Stimulated activated CD4-positive, alpha-beta T cell treated with anti-CD3 and anti-CD28 coated beads, Interleukin-4, amount 100 ng/mL, for 4 hours (primary cell): ENCODE results near the gene ABCA4.
"Not testable (repeated sequence)": the region's sequence is repeated elsewhere in the genome, so short reads cannot be mapped to it uniquely, and the experiment has no call there.

ENCODE experiments used
- DNase-seq, 2 experiments: peaks; one replicate each; pipeline ENCODE4 v3.0.0-alpha.2; 2020

ABCA4 gene

GRCh38 chr1:93969887-93970286 is 151.1 kb downstream of the ABCA4 start:
- no peak for DNase-seq

DNA sequence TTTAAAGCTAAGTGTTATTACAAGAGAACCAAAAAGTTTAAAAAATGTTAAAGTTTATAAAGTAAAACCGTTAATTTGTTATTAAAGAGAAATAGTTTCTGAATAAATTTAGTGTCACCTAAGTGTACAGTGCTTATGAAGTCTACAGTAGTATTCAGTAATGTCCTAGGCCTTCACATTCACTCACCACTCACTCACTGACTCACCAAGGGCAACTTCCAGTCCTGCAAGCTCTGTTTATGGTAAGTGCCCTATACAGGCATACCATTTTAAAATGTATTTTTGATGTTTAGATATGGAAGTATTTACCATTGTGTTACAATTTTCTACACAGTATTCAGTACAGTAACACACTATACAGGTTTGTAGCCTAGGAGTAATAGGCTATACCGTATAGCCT is 151.6 kb downstream of the ABCA4 start:
- DNase-seq = no peak

DNA sequence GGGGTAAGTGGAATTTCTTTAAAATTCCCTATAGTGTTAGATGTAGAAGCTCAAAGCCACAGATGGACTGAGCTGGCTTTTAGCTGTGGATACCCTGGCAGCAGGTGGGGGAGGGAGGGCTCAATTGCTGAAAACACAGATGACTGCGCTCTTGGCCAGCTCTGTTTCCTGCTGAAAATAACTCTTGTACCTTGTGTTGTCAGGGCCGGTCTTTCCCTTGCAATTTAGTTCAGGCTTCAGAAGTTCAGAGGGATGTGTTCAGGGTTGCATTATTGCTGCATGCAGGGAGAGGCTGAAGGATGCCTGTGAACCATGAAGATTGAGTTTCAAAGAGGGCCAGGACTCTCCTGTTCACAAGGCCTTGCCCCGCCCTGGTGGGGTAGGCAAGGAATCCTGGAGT is 153.6 kb downstream of the ABCA4 start:
- DNase-seq = no peak

- DNase-seq = no peak
Observed at GRCh38 chr1:93965888-93966287, 155.1 kb downstream of the ABCA4 start.

- DNase-seq = no peak
Observed at GRCh38 chr1:93965256-93965655, 155.7 kb downstream of the ABCA4 start.

GRCh38 chr1:93964777-93965200 is 156.2 kb downstream of the ABCA4 start:
- DNase-seq = no peak

- DNase-seq = no peak
Observed at GRCh38 chr1:93964096-93964776, 156.7 kb downstream of the ABCA4 start.

DNA sequence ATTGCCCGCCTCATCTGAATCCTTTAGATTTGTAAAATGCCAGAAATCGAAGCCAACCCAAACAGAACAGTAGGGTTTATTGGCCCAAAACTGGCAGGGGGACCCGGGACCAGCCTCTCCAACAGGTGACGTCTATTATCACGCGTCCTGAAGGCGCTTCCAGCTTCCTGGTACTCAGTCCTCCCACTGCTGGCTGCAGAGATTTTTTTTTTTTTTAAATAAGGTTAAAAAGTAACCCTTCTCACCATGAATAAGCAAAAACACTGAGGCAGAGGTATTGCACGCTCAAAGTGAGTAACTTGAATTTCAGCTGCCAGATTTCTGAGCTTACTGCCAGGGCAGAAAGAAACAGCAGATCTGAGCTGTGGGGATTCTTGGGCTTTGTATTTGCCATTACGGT is 157.4 kb downstream of the ABCA4 start:
- DNase-seq = no peak

GRCh38 chr1:93961906-93962305 is 159.0 kb downstream of the ABCA4 start:
- DNase-seq = no peak

DNA sequence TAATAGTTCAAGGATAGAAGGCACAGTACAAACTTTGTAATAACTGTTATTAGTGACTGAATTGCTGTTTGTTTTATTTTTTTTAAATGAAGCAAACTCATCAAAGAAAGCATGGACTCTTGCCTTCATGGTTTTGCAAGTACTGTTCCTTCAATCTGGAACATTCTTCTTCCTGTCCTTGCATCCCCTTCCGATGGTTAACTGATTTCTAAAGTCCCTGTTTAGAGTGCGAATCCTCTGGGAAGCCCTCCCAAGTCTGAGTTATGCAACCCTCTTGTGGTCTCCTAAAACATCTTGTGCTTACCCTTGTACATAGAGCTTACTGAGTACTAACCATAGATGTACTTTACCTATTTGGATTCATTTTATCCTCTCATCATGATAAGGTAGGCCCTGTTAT is 159.5 kb downstream of the ABCA4 start:
- no peak for DNase-seq

GRCh38 chr1:93960641-93961147 is 160.3 kb downstream of the ABCA4 start:
- DNase-seq = no peak

- DNase-seq = no peak
Observed at GRCh38 chr1:93959413-93959812, 161.5 kb downstream of the ABCA4 start.

- no peak for DNase-seq
Observed at GRCh38 chr1:93958726-93959100, 162.2 kb downstream of the ABCA4 start.

DNA sequence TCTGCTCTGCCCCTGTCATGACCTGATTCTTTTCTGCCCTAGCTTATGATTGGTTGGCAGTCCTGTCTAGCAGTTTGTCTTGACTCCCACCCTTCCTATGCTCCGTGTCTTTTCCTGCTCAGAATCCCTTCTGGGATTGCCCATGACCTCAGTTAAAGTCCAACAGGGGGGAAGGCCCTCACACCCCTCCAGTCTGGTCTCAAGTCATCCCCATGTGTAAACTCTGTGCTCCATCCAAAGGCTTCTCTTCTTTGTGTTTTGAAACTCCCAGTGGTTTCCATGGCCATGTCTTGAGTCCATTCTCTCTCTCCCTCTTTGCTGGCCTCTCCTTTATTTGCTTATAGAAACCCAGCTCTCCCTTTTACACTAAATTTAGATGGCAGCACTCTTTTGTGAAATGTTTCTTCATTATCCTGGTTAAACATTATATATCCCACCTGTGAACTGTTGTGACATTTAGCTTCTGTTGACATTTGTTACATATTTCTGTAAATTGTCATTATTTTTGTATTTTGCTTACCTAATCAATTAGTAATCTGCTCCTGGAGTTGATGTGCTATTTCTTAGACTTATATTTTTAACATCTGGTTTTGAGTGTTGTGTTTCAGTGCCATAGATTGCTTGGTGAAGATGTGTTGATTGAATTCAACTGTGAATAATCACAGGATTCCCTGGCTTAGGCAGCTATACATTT is 162.8 kb downstream of the ABCA4 start:
- DNase-seq = no peak

- DNase-seq = no peak
Observed at GRCh38 chr1:93955765-93956164, 165.2 kb downstream of the ABCA4 start.

GRCh38 chr1:93947002-93947686 is 173.8 kb downstream of the ABCA4 start:
- not testable (repeated sequence) for DNase-seq
